ENCODE results near the gene ZBTB47. TPM values are rescaled to one million over a fixed set of nuclear protein-coding genes. Genes with fewer than 3 reads are reported as not detected.

ZBTB47 gene
- total RNA-seq, 2 donors from 2014 or later: 4.0 to 9.0 TPM

DNA sequence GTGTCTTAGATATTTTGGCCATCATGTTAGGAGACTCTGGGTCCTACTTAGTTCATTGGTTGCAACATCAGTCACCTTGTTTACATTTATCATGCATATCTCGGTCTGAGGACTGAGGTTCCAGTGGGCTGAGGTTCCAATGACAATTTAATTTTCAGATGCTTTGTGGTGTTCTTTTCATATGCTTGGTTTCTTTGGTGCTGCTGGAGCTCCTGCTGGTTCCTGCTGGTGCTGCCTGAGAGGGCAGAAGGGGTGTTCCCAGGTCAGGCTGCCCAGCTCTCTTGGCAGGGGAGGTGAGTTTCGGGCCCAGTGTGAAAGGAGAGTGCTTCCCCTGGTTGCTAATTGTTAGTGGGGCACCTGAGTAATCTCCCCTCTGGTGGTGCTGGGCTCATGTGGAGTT is 24.9 kb downstream of the ZBTB47 start:
- Histone ChIP-seq H3K36me3 (no peaks in the 10 kb centered on the region), H3K27ac (no peak overlapping the region), H3K9me3 (no peaks in the 10 kb centered on the region), H3K27me3 (no peaks in the 10 kb centered on the region), H3K9ac (ENCODE audit: low read depth in 2 of 2, low read length in 2 of 2) (no peak overlapping the region), H3K4me1 (no peaks in the 10 kb centered on the region), H3K4me3 (no peak overlapping the region)
- no peak for DNase-seq
- intact Hi-C loops (cut with DNase I): no loop called here
- TF ChIP-seq, protein P1, sequence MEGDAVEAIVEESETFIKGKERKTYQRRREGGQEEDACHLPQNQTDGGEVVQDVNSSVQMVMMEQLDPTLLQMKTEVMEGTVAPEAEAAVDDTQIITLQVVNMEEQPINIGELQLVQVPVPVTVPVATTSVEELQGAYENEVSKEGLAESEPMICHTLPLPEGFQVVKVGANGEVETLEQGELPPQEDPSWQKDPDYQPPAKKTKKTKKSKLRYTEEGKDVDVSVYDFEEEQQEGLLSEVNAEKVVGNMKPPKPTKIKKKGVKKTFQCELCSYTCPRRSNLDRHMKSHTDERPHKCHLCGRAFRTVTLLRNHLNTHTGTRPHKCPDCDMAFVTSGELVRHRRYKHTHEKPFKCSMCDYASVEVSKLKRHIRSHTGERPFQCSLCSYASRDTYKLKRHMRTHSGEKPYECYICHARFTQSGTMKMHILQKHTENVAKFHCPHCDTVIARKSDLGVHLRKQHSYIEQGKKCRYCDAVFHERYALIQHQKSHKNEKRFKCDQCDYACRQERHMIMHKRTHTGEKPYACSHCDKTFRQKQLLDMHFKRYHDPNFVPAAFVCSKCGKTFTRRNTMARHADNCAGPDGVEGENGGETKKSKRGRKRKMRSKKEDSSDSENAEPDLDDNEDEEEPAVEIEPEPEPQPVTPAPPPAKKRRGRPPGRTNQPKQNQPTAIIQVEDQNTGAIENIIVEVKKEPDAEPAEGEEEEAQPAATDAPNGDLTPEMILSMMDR (IDR thresholded peaks at IDR 0.05): no peak

DNA sequence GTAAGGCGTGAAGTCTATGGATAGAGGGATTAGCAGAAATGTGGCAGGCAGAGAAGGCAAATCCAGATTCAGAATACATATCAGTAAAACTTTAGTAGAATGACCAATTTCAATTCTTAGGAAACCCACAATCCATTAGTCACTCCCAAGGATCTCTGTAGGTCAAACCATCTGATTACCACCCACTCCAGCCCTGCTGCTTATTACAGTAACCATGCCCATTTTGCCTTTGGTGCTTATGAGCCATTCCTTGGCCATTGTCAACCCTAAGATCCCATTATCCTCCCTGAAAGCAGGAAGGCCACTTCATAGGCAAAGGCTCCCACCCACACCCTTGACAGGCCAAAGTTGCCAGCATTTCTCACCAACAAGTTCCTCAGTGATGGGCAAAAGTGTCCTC is 26.8 kb downstream of the ZBTB47 start:
- H3K27ac ChIP-seq: no peak overlapping the region
- H3K9me3 ChIP-seq: no peaks in the 10 kb centered on the region
- H3K36me3 ChIP-seq: no peaks in the 10 kb centered on the region
- intact Hi-C loops (cut with DNase I): no loop called here
- no peaks in the 10 kb centered on the region for H3K4me1 ChIP-seq
- no peak overlapping the region for H3K9ac ChIP-seq (ENCODE audit: low read depth in 2 of 2, low read length in 2 of 2)
- no peak for DNase-seq
- H3K4me3 ChIP-seq: no peak overlapping the region
- H3K27me3 ChIP-seq: no peaks in the 10 kb centered on the region
- TF ChIP-seq, protein P1 (IDR thresholded peaks at IDR 0.05): no peak

DNA sequence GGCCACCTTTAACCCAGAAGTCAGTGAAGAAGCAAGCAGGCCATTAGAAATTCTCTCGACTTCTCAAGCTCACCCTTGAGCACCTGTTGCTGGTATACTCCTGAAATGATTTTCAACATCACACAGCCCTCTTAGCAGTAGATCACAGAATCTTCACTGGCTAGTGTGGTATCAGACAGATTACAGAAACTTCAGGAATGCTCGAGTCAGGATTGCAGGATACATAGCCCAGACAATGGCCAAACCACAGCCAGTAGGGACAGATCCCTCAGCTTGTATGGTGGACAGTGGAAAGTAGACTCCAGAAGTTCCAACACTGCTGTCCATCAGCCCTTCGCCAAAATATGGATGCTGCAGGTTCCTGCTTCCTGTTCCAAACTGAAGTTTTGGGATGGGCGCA is 27.3 kb downstream of the ZBTB47 start:
- Histone ChIP-seq H3K9ac (ENCODE audit: low read depth in 2 of 2, low read length in 2 of 2) (no peak overlapping the region), H3K4me3 (no peak overlapping the region), H3K36me3 (no peaks in the 10 kb centered on the region), H3K27ac (no peak overlapping the region), H3K4me1 (no peaks in the 10 kb centered on the region), H3K9me3 (no peaks in the 10 kb centered on the region), H3K27me3 (no peaks in the 10 kb centered on the region)
- intact Hi-C loops (cut with DNase I): no loop called here
- TF ChIP-seq, protein P1 (IDR thresholded peaks at IDR 0.05): no peak
- DNase-seq: no peak

DNA sequence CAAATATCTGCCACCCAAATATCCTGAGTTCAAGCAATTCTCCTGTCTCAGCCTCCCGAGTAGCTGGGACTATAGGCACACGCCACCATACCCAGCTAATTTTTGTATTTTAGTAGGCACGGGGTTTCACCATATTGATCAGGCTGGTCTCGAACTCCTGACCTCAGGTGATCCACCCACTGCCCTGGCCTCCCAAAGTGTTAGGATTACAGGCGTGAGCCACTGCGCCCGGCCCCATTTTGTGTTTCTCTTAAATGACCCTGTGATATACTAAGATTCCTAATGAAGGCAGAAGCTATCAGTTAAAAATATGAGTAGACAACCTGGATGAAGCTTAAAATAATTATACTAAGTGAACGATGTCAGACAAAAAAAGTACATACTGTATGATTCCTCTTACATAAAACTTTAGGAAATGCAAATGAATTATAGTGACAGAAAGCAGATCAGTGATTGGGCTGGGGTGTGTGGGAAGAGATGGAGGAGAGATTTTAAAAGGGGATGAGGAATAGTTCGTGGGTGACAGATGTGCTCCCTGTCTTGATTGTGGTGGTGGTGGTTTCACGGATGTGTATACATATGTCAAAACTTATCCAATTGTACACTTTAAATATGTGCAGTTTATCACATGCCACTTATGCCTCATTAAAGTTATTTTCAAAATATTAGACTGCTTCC is 28.0 kb downstream of the ZBTB47 start:
- intact Hi-C loops (cut with DNase I): no loop called here
- DNase-seq: no peak
- no peaks in the 10 kb centered on the region for H3K4me1 ChIP-seq
- H3K9me3 ChIP-seq: no peaks in the 10 kb centered on the region
- H3K27ac ChIP-seq: no peak overlapping the region
- H3K36me3 ChIP-seq: no peaks in the 10 kb centered on the region
- no peak overlapping the region for H3K4me3 ChIP-seq
- no peaks in the 10 kb centered on the region for H3K27me3 ChIP-seq
- TF ChIP-seq, protein P1 (IDR thresholded peaks at IDR 0.05): no peak
- H3K9ac ChIP-seq (ENCODE audit: low read depth in 2 of 2, low read length in 2 of 2): no peak overlapping the region

DNA sequence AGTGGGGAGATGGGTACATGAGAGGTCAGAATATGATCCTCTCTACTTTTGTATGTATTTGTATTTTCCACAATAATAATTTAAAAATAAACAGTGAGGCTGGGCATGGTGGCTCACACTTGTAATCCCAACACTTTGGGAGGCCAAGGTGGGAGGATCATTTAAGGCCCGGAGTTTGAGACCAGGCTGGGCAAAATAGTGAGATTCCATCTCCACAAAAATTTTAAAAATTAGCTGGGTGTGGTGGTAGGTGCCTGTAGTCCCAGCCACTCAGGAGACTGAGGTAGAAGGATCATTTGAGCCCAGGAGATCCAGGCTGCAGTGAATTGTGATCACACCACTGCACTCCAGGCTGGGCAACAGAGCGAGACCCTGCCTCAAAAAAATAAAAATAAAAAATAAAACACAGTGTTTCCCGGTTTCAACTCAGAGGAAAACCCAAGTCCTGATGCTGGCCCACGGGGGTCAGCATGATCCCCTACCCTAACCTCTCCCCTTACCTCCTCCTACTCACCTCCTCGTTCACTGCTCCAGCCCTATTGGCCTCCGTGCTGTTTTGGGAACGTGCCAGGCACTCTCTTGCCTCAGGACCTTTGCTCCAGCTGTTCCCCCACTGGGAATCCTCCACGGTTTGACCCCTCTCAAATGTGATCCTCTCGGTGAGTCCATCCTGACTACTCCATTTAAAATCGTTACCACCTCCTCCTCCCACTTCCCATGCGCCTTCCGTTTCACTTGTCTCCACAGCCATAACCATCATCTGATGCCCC is 29.0 kb downstream of the ZBTB47 start:
- intact Hi-C loops (cut with DNase I): no loop called here
- H3K27ac ChIP-seq: no peak overlapping the region
- DNase-seq: no peak

More for the DNA sequence above, 29.0 kb downstream of the ZBTB47 start:
- Histone ChIP-seq H3K4me3 (no peak overlapping the region), H3K9ac (ENCODE audit: low read depth in 2 of 2, low read length in 2 of 2) (no peak overlapping the region), H3K36me3 (no peaks in the 10 kb centered on the region), H3K4me1 (no peaks in the 10 kb centered on the region), H3K27me3 (no peaks in the 10 kb centered on the region), H3K9me3 (no peaks in the 10 kb centered on the region)
- TF ChIP-seq, protein P1 (IDR thresholded peaks at IDR 0.05): no peak

Measured in colonic mucosa (tissue), 4 donors.